Stimulated activated CD8-positive, alpha-beta memory T cell treated with anti-CD3 and anti-CD28 coated beads, Interleukin-4, amount 100 ng/mL, for 48 hours (primary cell): ENCODE measurements around the gene ANKFY1.

Experiments
- DNase-seq: peaks from one replicate; pipeline ENCODE4 v3.0.0-alpha.2; 2020

Gene ANKFY1

DNA sequence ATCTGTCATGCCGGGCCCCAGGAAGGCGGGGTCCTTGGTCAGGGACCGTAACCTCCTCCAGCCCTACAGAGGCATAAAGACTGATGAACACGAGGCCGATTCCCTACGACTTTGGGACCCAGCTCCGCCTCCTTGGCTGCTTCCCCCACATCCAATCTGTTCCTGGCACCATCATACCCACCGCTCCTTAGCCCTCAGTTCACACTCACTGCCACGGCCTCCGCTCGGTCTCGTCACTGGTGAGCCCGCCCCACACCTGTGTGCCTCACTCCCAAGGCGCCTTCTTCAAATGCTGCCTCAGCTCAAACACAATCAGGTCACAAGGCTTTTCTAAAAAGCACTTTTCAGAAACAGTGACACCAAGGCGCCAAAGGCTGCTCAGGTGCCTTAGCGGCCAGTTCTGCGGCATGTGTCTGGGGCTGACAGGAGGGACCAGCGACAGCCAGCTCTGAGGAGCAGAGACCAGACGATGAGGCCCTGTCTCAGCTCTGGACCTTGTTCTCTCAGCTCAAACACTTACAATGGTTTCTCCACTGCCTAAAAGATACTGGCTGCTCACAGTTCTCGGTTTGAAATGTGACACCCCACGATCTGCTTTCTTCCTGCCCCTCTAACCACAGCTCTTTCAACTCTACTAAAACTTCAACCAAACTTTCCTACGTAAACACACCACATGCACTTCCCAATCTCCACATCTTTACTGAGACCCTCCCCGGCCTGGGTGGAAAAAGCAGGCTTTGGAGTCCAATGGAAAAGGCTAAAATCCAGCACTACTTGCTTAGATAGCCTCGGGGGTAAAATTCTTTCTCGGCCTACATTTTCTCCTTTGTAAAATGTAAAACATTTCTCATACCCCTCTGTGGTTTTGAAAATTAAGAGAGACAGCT, 87.6 kb downstream of the ANKFY1 start:
- peak; percentile 57 for DNase-seq

DNA sequence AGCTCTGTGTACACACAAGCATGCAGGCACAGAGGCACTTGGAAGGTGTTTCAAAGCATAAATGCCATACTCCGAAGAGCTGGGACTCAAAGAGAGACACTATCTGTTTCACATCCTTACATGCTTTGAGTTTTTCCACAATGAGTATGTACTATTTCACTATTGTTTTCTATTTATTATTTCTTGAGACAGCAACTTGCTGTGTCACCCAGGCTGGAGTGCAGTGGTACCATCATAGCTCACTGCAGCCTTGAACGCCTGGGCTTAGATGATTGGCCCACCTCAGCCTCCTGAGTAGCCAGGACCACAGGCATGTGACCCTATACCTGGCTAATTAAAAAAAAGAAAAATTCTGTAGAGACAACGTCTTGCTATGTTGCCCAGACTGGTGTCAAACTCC, 89.2 kb downstream of the ANKFY1 start:
- DNase-seq, result no peak

DNA sequence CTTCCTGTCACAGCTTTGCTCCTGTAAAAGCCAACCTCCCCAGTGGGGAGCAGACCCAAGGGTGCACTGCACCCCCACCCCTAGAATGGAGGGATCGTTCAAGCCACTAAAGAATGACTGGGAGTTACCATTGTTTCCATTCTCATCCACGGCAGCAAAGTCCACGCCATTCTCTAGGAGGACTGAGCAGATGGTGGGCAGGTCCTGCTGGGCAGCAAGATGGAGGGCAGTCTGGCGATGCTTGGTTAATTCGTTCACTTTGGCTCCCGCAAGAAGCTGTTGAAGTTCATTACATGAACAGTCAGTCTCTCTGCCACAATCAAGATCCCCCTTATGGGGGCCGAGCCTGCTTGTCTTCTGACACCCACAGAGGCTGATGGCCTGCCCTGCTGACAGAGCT, 90.0 kb downstream of the ANKFY1 start:
- no peak for DNase-seq

DNA sequence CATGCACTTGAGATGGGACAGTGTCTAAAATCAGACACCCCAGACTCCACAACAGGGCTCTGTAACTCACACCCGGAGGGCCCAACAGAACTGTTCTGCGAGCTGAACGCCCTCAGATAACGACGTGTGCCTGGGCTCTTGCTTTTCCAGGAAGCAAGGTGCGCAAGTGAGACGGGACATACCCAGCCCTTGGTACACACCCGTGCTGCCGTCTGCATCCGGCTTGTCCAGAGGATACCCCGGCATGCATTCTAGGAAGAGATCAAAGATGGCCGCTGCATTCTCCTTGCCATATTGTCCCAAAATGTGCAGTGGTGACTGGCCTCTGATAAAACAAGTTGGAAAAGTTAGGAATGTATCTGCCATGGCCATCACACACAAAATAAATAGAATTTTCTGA, 91.4 kb downstream of the ANKFY1 start:
- DNase-seq, result no peak

DNA sequence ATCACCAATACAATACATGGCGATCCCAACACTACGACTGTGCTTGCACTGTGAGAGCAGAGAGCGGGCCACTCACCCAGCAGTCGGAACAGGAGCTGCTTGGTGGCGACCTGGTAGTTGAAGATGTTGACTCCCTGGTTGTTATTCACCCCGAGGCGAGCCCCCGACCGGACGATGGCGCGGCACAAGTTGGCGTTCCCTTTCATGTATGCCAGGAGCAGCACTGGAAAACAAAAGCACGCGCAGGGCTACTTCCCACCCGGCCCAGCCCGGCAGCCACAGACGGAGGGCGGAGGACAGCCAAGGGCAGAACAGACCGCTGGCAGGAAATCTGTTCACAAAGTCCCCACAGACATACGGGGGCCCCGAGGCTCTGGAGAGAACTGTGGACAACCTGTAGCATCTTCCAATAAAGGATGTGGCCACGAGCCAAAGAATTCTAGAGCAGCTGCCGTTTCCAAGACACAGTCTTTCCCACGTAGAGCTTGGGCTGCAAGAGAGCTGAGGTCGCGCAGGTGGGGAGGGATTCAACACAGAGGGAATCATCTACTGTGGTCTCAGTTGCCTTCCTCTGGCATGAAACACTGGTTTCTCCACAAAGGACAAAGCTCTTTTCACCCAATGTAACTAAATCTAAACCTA, 93.0 kb downstream of the ANKFY1 start:
- DNase-seq, result no peak

DNA sequence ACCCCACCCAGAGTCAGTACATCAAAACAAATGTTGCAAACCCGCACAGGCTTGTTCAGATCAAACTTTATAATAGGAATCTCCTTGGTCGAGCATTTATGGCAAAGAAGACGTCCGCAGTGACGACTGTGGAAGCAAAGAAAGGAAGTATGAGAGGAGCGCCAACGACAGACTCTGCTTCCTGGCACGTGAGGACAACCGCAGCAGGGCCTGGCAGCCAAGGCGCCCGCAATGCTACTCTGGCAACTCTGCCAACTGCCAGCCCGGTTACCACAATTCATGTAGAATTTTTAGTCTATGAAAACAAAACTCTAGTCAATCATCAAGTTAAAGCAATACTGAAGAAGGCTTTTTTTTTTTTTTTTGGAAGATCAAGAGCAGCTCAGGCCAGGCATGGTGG, 96.0 kb downstream of the ANKFY1 start:
- no peak for DNase-seq

DNA sequence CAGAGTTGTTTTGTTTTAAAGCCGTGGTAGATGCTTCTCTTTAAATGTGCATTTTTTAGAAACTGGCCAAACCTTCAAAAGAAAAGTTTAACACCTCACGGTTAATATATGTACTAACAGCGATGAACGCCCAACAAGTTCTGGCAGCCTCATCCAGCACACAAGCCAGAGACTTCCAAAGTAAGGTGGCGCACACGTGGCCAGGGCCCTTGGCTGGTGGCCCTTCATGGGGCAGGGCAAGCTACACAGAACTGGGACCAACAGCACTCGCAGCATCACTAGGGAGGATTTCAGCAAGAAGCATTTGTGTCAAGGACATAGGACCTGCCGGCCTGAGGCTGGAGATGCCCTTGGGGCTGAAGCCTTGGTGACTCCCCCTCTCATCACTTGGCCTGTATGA, 97.4 kb downstream of the ANKFY1 start:
- DNase-seq, result no peak

DNA sequence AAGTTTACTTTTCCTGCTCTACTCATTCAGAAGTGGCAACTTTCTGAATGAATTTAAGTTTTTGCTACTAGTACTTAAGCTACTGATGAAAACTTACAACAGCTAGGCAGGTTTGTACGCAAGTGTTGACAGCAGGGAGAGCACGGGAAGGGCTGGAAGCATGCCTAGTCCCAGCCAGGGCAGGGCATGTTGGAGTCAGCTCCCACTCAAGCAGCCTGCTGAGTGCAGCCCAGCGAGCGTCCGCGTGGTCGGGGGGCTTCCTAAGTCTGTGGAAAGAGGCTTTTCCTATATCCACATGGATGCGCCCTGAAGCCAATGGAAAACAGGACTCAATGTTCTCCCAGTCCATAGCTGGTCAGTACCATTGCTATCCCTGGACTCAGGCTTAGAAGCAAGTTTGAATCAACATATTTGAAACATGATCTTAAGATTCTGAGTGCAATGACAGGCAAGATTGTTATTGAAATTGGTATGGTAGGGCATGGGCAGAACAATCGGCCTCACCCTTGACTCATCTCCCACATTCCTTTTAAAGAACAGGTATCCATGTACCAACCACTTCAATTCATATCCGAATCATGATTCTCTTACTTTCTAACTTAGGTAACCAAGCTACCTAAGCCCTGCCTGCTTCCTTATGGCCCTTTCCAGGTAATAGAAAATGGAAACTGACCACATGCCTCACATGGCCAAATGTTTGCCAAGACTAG, 98.3 kb downstream of the ANKFY1 start:
- DNase-seq, result no peak

DNA sequence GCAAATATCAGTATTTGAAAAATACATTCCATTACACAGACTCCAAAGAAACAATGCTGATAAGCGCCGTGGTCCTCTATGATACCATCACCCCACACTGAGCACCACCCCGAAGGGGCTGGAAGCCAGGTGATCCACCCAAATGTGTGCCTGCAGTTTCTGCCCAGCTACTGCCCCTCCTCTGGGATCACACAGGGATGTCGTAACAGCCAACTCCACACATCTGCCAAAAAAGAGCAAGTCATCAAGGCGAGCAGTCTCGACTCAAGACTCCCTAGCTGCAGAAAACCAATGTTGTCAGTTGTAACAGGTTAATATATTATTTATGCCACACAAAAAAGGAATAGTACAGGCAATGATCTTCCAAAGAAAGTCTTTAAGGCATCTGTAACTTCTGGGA, 99.8 kb downstream of the ANKFY1 start:
- DNase-seq, result no peak

DNA sequence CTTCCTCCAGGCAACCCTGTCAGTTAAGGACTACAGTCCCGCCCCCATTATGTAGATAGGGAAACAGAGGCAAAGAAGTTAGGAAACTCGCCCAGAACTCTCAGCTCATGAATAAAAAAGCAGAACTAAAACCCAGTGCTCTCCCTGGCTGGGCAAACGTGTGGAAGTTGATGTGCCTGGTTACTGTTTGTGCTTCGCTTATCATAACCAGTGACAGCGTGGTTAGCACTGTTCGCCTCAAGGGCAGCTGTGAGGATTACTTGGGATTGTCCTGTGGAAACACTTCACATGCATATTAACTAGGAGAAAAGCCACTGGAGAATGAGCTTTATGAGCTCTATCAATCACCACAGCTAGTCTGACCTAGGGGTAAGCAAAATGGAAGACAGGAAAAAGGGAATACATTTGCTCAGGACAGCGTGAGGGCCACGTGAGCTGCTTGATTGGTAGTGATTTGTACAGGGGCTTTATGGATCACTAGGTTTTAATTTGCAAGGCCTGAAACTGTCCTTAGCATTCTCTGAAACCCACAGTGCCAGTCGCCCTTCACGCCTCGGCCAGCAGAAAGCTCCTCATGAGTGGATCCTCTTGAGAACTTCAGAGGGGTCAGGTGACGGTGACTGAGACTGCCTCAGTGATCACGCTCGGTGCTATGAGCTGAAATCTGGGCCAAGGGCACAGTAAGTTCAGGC, 100.9 kb downstream of the ANKFY1 start:
- no peak for DNase-seq

DNA sequence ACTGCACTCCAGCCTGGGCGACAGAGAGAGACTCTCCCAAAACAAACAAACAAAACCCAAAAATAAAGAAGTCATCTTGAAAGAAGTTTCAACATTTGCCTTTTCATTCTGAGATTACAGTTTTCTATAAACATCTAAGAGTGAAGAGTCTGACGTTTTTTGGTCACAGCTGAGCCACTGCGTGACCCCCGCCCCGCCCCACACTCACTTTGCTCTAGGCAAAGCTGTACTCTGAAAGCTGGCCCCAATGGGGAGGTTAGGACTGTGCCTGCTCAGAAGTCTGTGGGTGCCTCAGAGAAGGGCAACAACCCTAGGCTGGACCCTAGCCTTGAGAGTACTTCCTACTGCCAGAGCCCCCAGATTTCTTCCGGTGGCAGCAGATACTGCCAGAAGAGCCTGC, 101.5 kb downstream of the ANKFY1 start:
- DNase-seq, result no peak

DNA sequence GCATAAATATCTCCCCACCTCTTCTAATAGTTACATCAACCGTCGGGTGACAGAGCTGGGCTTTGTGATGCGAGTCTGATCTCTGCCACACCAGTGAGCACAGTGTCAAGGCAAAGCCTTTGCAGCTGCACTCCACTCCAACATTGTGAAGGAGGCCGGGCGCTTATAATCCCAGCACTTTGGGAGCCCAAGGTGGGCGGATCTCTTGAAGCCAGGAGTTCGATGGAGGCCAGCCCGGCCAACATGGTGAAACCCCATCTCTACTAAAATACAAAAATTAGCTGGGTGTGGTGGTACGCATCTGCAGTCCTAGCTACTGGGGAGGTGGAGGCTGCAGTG, 101.8 kb downstream of the ANKFY1 start:
- DNase-seq, result no peak

DNA sequence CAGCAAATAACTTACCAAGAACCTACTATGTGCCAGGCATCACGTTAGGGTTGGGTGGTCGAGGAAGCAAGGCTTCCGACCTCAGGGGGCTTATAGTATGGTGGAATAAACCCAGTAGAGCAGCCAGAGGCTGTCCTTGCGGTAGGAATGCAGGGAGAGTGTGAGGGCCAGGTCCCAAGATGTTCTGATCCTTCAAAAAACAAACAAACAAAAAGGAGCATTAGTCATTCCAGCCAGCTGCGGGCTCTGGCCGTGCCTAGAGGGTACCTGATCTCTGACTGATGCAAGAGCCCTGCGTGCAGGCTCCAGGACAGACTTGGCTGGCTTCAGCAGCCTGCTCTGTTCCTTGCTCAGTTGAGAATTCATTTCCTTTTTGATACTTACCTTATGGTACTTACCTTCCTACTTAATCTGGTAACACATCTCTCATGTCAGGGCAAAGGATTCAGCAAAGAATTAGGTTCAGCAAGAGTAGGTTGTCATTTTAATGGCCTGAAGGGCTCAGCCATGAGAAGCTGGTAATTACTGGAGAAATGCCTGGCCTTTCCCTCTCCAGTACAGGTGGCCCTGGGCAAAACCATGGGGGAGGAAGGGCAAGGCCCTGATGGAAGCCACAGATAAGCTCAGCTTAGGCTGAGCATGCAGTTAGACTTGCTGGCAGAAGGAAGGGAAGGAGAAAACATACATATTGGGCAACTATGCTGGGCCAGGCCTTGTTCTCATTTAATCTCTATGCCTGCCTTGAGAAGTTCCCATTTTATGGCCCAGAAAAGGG, 102.4 kb downstream of the ANKFY1 start:
- no peak for DNase-seq

DNA sequence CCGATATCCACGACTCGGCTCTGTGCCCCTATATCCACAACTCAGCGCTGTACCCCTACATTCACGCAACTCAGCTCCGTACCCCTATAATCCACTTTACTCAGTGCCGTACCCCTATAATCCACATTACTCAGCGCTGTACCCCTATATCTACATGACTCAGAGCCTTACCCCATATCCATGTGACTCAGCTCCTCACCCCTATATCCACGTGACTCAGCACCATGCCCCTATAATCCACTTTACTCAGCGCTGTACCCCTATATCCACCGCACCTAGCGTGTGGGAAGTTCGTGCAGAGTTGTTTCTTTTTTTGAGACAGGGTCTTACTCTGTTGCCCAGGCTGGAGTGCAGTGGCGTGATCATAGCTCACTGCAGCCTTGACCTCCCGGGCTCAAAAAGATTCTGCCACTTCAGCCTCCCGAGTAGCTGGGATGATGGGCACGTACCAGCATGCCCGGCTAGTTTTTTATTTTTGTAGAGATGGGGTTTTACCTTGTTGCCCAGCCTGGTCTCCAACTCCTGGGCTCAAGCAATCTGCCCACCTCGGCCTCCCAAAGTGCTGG, 103.4 kb downstream of the ANKFY1 start:
- DNase-seq, result no peak

DNA sequence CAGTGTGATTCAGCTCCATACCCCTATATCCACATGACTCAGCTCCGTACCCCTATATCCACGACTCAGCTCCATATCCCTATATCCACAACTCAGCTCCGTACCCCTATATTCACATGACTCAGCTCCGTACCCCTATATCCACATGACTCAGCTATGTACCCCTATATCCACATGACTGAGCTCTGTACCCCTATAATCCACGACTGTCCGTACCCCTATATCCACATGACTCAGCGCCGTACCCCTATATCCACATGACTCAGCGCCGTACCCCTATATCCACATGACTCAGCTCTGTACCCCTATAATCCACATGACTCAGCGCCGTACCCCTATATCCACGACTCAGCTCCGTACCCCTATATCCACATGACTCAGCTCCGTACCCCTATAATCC, 104.0 kb downstream of the ANKFY1 start:
- DNase-seq, result no peak

DNA sequence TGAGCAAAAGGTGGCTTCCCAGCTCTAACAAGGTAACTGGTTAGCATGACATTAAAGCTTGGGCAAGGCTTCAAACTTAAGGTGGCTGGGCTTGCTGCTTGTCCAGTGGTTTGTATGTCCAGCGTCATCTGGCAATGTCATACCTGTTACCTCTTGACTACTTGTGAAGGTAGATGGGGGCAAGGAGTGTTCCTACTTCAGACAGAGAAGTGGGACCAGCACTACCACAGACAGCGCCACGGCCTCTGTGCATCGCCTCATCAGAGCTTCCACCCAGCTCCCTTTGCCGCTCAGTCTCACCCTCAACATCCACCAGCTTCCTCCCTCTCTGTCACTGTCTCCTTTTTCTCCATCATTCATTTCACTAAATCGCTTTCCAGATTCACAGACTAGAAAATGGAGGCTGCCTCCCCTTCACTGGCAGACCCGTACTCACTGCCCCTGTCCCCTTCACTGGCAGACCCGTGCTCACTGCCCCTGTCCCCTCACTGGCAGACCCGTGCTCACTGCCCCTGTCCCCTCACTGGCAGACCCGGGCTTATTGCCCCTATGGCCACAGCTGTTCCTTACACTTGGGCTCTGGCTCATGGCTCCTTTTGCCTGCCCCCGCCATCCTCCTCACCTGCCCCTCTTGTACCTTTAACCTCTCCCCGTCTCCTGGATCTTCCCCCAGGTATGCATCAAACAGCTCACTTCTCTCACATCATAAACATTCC, 106.0 kb downstream of the ANKFY1 start:
- no peak for DNase-seq

DNA sequence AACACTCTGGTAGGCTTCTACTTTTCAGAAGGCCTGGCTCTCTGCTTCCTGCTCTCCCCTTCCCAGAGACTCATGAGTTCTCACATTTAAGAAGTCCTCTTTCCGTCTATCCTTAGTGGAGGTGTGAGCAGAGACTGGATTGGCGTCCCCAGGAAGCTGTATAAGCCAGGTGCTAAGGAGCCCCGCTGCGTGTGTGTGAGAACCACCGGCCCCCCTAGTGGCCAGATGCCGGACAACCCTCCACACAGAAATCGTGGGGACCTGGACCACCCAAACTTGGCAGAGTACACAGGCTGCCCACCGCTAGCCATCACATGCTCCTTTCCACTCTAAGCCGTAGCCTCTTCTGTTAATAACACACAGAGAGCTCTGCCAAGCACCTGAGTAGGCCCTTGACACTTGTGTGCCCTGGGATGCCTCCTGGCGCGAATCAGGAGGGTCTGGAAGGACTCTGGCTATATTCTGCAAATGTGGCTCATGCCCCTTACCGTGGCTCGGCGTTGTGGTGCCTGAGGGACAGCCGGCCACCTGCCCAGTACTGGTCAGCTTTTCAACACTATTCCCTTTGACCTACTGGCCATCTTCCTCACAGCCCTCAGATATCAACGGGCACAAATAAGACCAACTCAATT, 106.9 kb downstream of the ANKFY1 start:
- no peak for DNase-seq

DNA sequence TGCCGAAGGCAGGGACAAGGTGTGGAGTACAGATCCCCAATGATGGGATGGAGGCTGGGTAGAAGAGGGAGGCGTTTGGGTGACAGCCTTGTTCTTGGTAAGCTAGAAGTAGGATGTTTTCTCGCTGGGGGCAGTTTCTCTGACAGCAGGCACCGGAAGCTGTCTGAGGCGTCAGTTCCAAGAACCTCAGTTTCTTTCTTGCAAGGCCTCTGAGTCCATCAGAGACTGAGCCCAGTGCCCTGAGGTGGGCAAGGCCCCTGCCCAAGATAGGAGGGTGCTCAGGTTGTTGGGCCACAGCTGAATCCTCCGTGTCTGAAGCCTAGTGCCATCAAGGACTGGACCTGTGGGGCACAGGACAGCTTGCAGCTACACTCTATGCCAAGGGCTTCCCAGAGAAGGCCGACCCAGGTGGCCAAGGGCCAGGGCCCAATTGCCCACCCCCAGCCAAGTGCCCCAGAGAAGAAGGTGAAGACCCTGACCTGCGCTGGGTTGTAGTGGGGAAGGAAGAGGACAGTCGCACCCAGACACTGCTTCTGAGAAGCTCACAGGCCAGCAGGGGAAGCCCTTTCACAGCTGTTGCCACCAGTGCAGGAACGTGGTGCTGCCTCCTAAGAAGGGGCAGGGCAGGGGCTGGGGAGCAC, 107.7 kb downstream of the ANKFY1 start:
- no peak for DNase-seq

DNA sequence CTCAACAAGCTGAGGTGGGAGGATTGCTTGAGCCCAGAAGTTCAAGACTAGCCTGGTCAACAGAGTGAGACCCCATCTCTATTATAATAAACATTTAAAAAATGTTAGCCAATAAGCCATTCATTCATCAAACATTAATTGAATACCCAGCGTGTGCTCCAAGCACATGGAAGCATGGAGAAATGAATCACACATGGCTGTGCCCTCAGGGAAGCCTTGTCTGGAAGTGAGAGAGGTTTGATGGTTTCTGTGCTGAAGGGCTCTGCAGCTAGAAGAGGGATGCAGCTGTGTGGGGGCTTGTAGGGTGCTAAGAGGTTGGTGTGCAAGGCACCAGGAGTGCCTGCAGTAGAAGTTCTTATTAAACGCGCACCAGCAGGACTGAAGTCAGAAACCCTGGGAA, 109.6 kb downstream of the ANKFY1 start:
- DNase-seq, result no peak

DNA sequence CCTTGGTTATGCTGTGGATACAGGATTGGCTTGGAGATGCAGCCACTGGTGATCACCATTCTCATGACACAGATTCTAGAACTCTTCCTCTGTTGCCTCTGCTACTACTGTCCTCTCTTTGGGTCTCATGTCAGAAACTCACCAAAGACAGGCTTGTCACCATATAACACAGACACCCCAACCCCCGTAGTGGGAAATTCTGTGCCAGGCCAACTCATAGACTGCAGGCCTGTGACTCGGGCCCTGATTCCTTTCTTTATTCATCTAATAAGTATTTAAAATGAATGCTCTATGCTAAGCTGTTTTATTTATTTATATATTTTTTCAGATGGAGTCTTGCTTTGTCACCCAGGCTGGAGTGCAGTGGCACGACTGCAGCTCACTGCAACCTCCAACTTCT, 111.3 kb downstream of the ANKFY1 start:
- DNase-seq, result no peak

DNA sequence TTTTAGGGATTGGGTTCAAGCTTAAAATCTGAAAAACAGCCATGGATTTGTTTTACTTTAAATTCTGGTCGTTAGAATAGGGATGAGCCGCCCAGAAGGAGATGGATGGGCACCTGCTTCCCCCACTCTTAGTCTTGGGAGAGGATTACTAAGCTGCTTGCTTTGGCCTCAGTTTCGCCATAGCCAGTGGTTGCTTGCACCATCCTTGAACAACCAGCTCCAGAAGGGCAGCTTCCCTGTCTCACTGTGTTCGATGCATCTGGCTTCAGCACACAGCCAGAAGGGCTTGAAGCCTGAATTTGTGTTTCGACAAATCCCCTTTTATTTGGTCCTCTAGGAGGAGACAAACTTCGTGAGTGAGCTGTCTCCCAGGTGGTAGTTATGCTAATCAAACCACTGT, 113.7 kb downstream of the ANKFY1 start:
- no peak for DNase-seq
